Fibroblast of pulmonary artery (primary cell): Measurements from ENCODE around the gene EAPP.
"Not testable (repeated sequence)": the region's sequence is repeated elsewhere in the genome, so short reads cannot be mapped to it uniquely, and the experiment has no call there.

Experiments
- DNase-seq: peaks from one replicate; pipeline ENCODE4 v3.0.0-alpha.2; 2010; ENCODE audit warnings: low read depth
- H3K4me3 ChIP-seq: replicated peaks from 2 replicates; pipeline ENCODE4 v1.5.1; 2011; ENCODE audit warnings: low read depth, mild to moderate bottlenecking, control low read depth, low read length, moderate library complexity
- TF ChIP-seq, protein P1 (sequence below): IDR thresholded peaks from 2 replicates; pipeline ENCODE4 v1.5.1; 2011; ENCODE audit warnings: mild to moderate bottlenecking, control low read depth, low read length, inconsistent platforms; ENCODE audit errors: missing control alignments

EAPP gene

DNA sequence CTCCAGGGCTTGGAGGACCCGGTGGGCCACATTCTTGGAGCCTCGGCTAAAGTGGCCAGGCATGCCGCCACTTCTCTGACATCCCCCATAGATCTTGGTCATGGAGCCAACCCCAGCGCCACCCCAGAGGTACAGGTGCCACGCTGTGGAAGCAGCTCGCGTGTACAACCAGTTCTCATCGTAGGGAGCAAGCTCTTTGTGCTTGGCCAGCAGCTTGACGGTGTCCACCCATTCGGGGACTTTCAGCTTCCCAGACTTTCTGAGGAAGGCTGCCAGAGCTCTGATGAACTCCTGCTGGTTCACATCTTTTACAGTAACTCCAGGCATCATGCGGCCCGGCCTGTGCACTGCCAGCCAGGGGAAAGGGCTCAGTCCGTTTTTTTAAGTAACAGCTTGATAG lies 29.3 kb upstream of the EAPP start:
- TF ChIP-seq, protein P1, sequence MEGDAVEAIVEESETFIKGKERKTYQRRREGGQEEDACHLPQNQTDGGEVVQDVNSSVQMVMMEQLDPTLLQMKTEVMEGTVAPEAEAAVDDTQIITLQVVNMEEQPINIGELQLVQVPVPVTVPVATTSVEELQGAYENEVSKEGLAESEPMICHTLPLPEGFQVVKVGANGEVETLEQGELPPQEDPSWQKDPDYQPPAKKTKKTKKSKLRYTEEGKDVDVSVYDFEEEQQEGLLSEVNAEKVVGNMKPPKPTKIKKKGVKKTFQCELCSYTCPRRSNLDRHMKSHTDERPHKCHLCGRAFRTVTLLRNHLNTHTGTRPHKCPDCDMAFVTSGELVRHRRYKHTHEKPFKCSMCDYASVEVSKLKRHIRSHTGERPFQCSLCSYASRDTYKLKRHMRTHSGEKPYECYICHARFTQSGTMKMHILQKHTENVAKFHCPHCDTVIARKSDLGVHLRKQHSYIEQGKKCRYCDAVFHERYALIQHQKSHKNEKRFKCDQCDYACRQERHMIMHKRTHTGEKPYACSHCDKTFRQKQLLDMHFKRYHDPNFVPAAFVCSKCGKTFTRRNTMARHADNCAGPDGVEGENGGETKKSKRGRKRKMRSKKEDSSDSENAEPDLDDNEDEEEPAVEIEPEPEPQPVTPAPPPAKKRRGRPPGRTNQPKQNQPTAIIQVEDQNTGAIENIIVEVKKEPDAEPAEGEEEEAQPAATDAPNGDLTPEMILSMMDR: no peak
- H3K4me3 ChIP-seq: no peak overlapping the region
- no peak for DNase-seq

GRCh38 chr14:34562776-34563150 lies 23.3 kb upstream of the EAPP start:
- TF ChIP-seq, protein P1: no peak
- no peak for DNase-seq
- no peak overlapping the region for H3K4me3 ChIP-seq

DNA sequence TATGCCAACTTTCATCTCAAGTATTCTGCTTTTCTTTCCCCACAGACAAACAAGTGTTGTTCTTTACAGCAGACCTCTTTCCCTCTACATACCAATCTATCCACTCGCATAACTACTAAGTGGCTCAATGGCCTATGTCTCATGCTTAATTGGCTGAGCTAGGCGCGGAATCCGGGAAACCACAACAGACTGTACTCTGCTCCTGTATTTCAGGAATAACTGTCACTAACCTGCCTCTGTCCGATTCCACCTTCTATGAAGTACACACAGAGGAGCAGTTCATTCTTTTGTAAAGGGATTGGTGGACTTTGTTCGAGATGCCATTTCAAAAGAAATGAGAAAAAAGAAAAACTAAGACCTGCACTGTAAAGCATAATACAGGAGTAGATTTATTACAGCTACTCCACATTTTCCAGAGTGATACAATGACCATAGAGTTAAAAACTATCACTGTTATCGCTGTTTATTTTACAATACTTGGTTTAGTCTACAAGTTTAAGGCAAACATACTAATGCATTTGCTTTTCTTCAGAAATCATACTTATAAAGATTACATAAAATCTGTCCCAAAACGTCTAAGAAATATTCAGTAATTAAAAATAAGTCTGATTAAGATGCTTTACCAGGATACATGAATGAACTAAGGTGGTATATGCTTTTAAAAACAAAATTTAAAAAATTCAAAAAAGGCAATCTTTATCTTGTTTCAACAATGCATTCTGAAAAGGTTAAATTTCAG lies 22.7 kb upstream of the EAPP start:
- not testable (repeated sequence) for H3K4me3 ChIP-seq, DNase-seq

GRCh38 chr14:34556498-34556829 lies 17.0 kb upstream of the EAPP start:
- DNase-seq, H3K4me3 ChIP-seq: not testable (repeated sequence)

DNA sequence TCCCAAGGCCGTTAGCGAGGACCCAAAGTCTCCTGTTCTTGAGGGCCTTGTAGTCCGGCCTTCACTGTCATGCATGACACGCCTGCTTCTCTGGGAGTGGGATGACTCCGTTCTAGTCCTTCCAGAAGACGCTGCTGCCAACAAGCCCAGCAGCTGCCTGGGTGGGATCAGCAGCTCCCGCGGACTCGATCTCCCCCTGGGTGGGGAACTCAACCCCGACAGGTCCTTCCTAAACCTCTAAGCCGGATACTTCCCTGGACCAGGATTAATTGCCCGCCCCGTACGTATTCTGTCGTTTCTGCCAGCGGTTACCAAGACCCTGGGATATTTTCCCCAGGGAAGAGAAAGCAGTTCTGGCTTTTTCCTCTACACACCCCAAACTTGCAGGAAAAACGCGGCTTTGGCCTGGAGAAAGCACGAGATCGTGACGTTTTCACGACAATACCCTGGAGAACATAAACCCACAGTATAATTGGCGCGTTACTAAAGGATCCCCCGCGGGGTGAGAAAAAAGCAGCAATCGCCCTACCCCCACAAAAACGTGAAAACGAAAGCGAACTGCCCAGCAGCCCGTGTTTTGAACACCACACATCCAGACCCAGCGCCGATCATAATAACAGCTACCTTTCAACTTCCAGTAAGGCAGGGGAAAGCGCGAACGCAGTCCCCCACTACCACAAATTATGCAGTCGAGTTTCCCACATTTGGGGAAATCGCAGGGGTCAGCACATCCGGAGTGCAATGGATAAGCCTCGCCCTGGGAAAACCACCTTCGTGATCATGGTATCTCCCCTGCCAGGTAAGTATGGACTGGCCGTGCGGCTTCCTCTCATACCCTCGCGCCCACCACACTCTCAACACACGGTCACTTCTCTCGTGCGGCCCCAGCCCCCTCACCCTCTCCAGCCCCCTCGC lies 16.3 kb upstream of the EAPP start:
- H3K4me3 ChIP-seq, DNase-seq: not testable (repeated sequence)

DNA sequence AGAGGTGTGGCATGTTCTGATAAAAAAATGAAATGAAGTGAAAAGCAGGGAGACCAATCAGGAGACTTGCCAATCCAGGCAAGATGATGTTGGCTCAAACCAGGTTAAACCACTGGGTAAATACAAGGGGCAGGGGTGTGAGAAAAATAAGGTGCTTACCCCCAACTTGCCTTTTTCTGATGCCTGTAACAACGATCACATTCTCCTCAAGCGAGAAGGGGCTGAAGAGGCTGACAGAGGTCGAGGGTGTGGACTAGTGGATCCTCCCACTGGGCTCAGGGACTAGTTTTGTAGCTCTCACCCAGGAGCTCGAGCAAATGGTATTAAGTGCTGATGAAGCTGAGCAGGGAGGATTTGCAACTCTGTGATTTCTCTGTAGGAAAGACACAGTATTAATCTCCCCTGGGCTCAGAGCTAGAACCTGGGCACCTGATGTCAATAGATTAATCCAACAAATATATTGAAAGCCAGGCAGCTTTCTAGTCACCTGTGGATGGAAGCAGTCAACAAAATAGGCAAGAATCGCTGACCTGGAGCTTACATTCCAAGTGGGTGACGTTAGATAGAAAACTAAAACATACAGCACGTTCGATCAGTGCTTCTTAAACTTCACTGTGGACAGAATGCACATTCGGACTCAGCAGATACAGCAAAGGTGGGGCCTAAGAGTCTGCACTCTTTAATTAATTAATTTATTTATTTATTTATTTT lies 15.2 kb upstream of the EAPP start:
- DNase-seq: no peak
- TF ChIP-seq, protein P1: no peak
- H3K4me3 ChIP-seq: no peak overlapping the region

GRCh38 chr14:34549276-34549966 lies 9.9 kb upstream of the EAPP start:
- not testable (repeated sequence) for DNase-seq, H3K4me3 ChIP-seq

DNA sequence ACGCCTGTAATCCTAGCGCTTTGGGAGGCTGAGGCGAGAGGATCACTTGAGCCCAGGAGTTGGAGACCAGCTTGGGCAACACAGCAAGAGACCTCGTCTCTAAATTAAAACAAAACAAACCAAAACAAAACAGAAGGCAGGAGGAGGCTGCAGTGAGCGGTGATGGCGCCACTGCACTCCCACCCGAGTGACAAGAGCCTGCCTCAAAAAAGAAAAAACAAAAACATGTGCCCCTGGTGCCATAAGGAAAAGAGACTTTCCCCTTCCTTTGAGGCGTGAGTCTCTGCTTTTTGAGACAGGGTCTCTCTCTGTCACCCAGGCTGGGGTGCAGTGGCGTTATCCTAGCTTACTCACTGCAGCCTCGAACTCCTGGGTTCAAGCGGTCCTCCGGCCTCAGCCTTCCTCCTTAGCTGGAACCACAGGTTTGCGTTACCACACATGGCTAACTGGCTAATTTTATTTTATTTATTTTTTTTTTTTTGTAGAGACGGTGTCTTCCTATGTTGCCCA lies 9.0 kb upstream of the EAPP start:
- DNase-seq: no peak
- no peak overlapping the region for H3K4me3 ChIP-seq
- TF ChIP-seq, protein P1: no peak

DNA sequence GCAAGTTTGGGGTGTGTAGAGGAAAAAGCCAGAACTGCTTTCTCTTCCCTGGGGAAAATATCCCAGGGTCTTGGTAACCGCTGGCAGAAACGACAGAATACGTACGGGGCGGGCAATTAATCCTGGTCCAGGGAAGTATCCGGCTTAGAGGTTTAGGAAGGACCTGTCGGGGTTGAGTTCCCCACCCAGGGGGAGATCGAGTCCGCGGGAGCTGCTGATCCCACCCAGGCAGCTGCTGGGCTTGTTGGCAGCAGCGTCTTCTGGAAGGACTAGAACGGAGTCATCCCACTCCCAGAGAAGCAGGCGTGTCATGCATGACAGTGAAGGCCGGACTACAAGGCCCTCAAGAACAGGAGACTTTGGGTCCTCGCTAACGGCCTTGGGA lies 7.6 kb upstream of the EAPP start:
- DNase-seq, H3K4me3 ChIP-seq: not testable (repeated sequence)

DNA sequence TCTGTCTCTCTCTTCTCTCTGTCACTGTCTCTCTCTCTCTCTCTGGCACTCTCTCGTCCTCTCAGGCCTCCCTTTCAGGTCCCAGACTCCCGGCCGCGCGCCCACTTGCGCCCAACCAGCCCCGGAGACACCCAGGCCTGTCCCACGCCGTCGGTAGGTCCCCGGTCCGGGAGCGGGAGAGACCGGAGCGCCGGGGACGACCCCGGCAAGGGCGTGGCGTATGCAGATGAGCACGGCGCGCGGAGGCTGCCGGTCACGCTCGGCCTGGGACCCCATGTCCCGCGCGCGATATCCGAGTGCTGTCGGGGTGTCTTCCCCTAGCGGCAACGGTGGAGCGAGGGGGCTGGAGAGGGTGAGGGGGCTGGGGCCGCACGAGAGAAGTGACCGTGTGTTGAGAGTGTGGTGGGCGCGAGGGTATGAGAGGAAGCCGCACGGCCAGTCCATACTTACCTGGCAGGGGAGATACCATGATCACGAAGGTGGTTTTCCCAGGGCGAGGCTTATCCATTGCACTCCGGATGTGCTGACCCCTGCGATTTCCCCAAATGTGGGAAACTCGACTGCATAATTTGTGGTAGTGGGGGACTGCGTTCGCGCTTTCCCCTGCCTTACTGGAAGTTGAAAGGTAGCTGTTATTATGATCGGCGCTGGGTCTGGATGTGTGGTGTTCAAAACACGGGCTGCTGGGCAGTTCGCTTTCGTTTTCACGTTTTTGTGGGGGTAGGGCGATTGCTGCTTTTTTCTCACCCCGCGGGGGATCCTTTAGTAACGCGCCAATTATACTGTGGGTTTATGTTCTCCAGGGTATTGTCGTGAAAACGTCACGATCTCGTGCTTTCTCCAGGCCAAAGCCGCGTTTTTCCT lies 7.0 kb upstream of the EAPP start:
- H3K4me3 ChIP-seq, DNase-seq: not testable (repeated sequence)

- peak overlapping the region; percentile 97 for H3K4me3 ChIP-seq
- not testable (repeated sequence) for DNase-seq
These were observed 919 bp upstream of the EAPP start for GRCh38 chr14:34540181-34541059.
